H1 (cell line): ENCODE results near the gene CYBA. TPM values are rescaled to one million over a fixed set of nuclear protein-coding genes. Genes with fewer than 3 reads are reported as not detected.

Source experiments
- KDM1A ChIP-seq: fragments of 200-600, 300-600 bp; sonication (generic); IDR thresholded peaks from 2 replicates; pipeline ENCODE4 v1.7.1; 2016; ENCODE audit warnings: mild to moderate bottlenecking, low read length, borderline replicate concordance
- KDM4A ChIP-seq: IDR thresholded peaks from one replicate; pipeline ENCODE4 v1.7.1; 2012; ENCODE audit warnings: low read depth, mild to moderate bottlenecking, moderate library complexity, low read length, inconsistent platforms; ENCODE audit not compliant: severe bottlenecking
- KDM5A ChIP-seq: fragments of 200-600 bp; IDR thresholded peaks from 2 replicates; pipeline ENCODE4 v1.7.1; 2012; ENCODE audit warnings: mild to moderate bottlenecking, low read length, inconsistent platforms, mixed read lengths
- POLR2A ChIP-seq, 2 experiments: IDR thresholded peaks; 1 replicate in 1 of 2; 2 replicates in 1 of 2; pipeline ENCODE4 v1.6.1; 2011; ENCODE audit warnings: low read depth in 2 of 2, low read length in 2 of 2, mild to moderate bottlenecking in 2 of 2; ENCODE audit errors: control extremely low read depth in 1 of 2
- TAF7 ChIP-seq: optimal IDR thresholded peaks from 2 replicates; pipeline ENCODE3; 2011; ENCODE audit warnings: low read depth, mild to moderate bottlenecking, inconsistent platforms, low read length, moderate library complexity, borderline replicate concordance
- polyA plus RNA-seq, 7 experiments: library from polyadenylated mRNA; depleted of rRNA in 3 of 7; stranded (reverse) in 5 of 7; unstranded in 2 of 7; fragments of >200 nt in 5 of 7; fragments of 200-250 nt in 2 of 7; gene quantifications; 1 replicate in 5 of 7; 2 replicates in 1 of 7; 4 replicates in 1 of 7; pipeline versions ENCODE4 v1.2.1 to v1.2.3, GENCODE V29; 2011 to 2013; ENCODE audit warnings: missing spikeins in 2 of 7, mixed read lengths in 2 of 7
- total RNA-seq: library from RNA; stranded (reverse); fragmentation: NEBNext Ultra II Directional; extraction: Animal tissue kit (Norgen Biotek cat#: 25700); gene quantifications from 2 replicates; pipeline ENCODE4 v1.2.1, GENCODE V29; 2021
- TF ChIP-seq, protein P1 (sequence below): IDR thresholded peaks from 2 replicates; pipeline ENCODE4 v1.6.1; 2011; ENCODE audit warnings: low read length, improper control_type of control experiment

Gene CYBA
- total and polyA plus RNA-seq, 2 of the 8 experiments (the other 6 are each of a cell fraction or from before 2014, with no cell fraction given) = 136 to 254 TPM

DNA sequence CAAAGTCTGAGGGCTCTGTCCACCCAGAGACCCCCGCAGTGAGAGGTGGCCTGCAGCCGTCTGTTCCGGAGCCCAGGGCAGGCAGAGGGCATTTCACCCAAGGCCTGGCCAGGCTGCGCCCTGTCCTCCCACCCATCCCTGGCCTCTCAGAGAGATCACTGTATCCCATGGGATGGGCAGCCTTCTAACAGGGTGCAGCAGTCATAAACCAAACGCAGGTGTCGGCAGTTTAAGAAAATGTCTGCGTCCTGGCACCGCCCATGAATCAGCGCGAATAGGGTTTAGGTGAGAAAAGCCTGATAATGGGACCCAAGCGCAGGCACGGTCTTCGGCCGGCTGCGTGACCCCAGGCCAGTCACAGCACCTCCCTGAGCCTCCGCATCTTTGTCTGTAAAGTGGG, 5.4 kb downstream of the CYBA start (continued):
- TF ChIP-seq KDM4A (no peak), TAF7 (no peak), KDM1A (no peak), KDM5A (no peak), POLR2A (IDR thresholded peaks at IDR 0.05; ENCODE audit: control extremely low read depth in 1 of 2, low read depth in 2 of 2, low read length in 2 of 2) (no peak)
- TF ChIP-seq, protein P1, sequence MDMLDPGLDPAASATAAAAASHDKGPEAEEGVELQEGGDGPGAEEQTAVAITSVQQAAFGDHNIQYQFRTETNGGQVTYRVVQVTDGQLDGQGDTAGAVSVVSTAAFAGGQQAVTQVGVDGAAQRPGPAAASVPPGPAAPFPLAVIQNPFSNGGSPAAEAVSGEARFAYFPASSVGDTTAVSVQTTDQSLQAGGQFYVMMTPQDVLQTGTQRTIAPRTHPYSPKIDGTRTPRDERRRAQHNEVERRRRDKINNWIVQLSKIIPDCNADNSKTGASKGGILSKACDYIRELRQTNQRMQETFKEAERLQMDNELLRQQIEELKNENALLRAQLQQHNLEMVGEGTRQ = no peak
